HG03565 (cell line): ENCODE data around the gene FYCO1.
A peak's percentile ranks its signal among the peaks of the same experiment; 100 is the strongest.
"Not testable (repeated sequence)": the region's sequence is repeated elsewhere in the genome, so short reads cannot be mapped to it uniquely, and the experiment has no call there.

Experiments used
- ATAC-seq: cut with Tn5 transposase; IDR thresholded peaks from one replicate; pipeline ENCODE4 v1.9.1; 2021; ENCODE audit warnings: mild to moderate bottlenecking, moderate library complexity; ENCODE audit not compliant: unreplicated experiment

Gene FYCO1

DNA sequence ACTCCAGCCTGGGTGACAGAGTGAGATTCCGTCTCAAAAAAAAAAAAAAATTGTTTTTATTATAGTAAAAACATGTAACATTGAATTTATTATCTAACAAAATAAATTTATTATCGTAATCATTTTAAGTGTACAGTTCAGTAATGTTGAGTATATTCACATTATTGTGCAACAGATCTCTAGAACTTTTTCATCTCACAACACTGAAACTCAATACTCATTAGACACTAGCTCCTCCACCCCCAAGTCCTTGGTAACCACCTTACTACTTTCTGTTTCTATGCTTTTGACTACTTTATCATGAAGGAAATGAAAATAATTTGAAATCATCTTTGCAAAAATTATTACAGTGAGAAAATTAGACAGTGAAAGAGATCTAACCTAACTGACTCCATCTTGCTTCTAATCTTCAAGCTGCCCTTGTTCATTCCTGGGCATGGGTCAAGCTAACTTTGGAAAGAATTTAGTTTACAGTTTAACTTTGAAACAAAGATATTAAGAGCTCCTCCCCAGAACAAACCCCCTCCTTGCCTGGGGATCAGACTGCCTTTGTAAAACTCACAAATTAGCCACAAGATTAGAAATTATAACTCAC lies 15.0 kb upstream of the FYCO1 start:
- no peak for ATAC-seq

DNA sequence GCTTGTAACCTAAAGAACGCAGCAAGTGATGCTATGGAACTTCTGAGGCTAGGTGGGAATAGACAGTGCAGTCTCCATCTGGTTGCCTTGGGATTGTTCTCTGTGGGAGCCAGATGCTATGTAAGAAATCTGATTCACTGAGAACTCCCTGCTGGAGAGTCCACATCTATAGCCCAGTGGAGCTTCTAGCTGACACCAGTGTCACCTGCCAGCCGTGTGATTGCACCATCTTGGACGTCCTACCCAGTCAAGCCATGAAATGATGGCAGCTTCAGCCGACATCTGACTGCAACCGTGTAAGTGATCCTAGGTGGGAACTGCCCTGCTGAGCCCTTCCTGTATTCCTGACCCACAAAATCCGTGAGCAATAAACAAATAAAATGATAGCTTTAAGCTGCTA lies 12.4 kb upstream of the FYCO1 start:
- no peak for ATAC-seq

DNA sequence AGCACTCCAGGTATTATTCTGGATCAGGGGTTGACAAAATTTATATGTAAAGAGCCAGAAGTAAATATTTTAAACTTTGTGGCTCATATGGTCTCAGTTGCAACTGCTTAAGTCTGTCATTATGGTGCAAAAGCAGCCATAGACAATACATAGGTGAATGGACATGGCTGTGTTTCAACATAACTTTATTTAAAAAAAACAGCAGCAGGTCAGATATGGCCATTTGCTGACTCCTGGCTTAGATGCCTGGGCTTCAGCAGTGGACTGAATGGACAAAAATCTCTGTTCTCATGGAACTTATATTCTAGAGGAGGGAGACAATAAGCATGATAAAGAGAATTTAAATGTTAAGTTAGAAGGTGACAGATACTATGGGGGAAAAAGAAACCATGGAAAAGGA lies 11.7 kb upstream of the FYCO1 start:
- ATAC-seq, result no peak

DNA sequence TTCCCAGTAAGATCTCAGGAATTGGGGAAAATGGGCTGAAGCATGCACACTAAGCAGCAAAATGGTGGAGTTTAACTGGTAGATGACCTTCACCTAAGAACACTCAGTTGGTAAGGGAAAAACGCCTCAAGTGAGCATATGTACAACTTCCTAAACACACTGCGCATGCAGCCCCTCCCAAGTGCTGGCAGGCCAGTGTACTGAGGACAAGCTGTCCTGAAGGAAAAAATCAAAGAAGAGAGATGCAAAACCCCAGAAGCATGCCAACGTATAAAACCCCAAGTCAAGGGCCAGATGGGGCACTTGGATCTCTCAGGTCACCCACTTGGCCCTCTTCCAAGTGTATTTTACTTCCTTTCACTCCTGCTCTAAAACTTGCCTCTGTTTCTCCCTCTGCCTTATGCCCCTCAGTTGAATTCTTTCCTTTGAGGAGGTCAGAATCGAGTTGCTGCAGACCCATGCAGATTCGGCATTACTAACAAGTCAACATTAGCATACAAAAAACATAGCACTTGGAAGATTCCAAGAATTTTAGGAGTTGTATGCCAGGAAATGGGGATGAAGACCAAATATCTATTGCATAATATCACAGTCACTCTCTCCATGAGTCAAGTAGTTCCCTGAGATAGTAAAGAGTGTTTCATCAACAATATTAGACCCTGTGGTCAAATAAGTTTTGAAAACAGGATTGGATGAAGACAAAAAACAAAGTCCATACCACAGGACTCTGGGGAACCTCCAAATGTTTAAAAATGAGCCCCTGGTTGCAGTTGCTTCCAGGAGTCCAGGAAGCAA lies 10.8 kb upstream of the FYCO1 start:
- ATAC-seq, result no peak

DNA sequence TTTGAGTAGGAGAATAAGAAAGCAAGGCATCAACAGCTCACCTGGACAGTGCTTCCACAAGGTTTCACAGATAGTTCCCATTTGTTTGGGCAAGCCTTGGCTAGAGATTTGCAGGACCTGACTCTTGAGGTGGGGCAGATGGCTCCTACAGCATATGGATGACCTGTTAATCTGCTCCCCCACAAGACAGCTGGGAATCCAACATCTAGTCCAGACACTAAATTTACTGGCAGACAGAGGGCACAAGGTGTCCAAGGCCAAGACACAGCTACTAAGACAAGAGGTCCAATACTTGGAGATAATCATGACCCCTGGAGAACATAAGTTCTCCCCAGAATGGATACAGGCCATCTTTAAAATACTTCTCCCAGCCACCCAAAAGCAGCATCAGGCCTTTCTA lies 8.1 kb upstream of the FYCO1 start:
- ATAC-seq, result not testable (repeated sequence)

DNA sequence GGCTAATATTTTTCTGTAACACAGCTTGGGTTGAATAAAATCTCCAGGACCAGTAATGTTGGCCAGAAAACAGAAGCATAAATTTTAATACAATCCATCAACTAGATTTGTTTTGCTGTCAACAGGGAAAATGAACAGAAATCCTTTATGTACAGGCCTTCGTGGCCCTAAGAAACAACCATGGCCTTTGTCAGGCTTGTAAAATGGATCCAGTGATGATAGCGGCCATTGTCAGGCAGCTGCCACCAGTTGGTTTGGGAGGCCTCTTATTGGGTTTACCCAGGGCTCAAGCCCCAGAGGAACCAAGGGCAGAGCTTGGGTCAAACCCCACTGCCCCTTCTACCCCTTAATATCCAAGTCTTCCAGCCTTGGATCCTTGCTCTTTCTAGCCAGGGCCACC lies 5.6 kb upstream of the FYCO1 start:
- ATAC-seq, result no peak

DNA sequence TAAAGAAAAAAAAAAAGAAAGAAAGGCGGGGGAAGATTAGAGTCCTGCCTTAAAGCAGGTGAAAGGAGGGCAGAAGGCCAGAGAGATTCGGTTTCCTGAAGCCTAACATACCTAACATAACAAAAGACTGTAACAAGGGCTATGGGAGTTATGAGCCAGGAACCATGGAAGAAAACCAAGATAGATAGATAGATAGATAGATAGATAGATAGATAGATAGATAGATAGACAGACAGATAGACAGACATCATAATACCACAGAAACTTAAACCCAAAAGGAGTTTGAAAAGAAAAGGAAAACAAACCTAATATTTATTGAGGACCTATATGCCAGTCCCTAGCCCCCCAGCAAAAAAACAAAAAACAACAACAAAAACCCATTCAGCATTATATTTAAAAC lies 2.3 kb upstream of the FYCO1 start:
- ATAC-seq, result no peak

DNA sequence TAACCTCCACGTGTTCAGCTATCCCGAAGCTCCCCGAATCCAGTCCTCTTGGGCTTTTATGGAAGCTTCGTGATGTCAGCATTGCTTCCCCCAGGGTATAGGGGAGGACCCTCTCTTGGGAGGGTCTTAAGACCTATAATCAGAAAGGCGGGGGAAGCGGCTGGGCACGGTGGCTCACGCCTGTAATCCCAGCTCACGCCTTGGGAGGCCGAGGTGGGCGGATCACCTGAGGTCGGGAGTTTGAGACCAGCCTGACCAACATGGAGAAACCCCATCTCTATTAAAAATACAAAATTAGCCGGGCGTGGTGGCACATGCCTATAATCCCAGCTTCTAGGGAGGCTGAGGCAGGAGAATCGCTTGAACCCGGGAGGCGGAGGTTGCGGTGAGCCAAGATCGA lies 1.9 kb upstream of the FYCO1 start:
- not testable (repeated sequence) for ATAC-seq

DNA sequence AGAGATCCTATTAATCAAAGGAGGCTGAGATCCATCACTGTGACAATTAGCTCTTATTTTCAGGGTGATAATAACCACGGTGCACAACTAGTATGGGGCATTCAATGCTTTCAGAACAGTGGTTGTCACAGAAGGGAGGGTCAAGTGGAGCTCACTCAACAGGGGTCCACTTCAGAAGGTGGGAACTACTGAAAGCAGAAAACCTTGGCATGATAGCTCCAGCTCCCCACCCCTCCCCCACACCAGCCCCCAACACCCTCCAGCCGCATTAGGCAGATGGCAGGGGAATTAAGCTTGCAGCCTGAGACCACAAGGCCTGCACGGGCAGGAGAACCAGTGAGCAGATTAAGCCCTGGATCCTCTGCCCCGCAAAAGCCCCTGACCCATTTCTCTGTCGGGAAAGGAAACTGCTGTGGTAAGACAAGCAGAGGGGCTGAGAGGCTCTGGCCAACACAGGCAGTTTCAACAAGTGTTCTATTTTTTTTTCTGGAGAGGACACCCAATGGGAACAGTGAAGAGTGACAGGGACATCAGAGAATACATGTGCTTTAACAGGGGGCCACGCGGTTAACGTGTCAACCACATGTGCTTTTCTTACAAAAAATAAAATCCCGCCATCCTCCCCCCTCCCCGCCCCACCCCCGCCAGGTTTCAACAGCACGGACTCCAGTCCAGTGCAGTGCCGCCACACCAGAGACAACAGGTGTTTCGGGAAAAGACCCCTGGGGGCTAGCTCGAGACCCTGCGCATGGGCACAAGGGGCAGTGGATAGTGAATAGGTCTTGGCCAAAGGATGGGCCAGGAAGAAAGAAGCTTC lies 997 bp downstream of the FYCO1 start:
- ATAC-seq, result peak; percentile 9

DNA sequence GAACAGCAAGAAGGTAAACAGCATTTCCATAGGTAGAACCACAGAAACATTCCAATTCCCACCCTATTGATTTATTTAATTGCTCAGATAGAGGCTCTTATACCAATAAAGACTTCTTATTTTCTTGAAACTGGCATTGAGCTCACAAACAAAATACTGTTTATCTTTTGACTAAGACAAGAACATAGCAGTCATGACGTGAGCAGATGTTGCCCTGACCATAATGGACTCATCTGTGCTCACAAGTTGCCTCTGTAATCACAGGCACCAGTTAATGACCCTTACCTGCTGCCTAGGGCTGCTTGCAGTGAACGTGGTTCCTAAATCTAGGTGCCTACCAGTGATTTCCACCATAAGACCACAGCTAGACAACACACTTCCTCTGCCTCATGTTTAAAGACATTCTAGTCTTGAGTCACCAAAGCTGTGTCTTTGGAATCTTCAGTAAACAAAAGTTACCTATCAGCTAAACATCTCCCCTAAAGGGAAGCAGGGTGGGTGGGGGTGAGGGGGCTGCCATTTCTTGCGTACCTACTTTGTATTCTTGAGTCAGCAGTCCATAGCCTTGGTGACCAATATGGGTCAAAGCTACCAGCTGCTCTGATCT lies 2.1 kb downstream of the FYCO1 start:
- no peak for ATAC-seq

DNA sequence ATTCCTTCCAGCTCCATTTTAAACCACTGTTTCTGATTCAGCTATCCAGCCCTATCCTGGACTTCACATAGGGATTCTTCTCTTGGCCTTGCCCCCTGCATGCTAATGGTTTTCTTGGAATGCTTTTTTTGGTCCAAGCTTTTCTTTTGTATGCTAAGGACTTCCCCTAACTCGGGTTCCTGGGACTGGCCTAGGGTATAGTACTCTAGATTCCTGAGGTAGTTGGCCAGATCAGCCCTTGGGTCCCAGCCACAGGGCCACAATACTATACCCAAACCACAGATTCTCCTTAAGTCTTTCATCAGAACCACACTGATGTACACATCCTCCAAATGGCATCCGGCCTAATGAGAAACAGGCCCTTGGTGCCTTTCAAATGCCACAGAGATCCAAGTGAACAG lies 2.8 kb downstream of the FYCO1 start:
- ATAC-seq, result no peak

DNA sequence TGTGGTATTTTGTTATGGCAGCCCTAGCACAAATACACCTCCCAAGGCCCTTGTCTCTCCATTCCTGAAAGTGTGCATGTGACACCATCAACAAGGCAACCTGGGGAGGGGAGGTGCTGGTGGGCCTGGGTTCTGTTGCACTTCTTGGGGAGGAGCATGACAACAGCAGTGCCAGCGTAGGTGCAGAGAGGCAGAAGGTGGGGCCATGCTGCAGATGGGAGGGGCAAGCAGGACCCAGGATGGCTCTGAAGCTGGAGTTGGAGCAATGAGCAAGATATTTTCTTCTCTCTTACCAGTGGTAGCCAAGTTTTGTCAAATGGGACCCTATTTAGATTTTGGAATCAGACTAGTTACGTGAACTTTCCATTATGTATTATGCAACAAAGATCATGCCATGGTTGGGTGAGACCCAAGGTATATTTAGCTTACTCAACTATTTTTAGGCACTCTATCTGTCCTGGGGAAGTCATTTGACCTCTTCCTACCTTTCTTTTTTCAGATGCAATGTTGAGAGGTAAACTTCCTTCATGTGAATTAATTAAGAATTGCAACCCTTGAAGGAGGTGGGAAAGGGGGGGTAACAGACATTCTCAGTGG lies 3.4 kb downstream of the FYCO1 start:
- no peak for ATAC-seq

DNA sequence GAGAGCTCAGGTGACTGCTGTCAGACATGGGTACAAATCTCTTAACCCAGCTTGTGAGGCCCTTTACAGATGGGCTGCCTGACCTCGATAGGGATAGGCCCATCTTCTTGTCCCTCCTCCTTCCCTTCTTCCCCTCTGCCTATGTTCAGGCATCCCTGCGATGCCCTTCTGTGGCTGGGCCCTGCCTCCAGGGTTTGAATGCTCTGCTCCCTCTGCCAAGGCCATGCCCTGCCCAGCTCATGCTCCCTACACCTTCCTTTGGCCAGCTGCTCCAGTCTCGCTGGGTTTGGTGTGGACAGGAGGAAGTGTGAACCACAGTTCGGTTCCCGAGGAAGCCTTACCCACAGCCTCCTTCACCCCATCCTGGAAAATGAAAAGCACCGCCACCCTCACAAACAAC lies 4.3 kb downstream of the FYCO1 start:
- no peak for ATAC-seq

DNA sequence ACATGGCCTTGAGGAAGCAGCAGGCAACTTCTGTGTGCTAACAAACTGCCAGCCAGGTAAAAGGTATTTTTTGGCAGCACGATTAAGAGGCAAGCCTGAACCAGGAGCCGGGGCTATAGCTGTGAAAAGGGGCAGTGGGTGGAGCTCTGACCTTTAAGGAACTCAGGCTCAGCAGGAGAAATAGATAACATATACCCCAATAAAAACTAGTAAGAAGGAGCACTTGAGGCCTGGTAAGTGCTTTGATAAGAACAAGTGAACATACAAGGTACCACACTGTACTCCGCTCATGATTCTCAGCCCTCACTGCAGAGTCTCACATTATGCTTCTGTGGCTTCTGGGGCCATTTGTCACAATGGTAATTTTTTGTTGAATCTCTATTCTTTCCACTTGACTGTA lies 5.4 kb downstream of the FYCO1 start:
- ATAC-seq, result no peak

DNA sequence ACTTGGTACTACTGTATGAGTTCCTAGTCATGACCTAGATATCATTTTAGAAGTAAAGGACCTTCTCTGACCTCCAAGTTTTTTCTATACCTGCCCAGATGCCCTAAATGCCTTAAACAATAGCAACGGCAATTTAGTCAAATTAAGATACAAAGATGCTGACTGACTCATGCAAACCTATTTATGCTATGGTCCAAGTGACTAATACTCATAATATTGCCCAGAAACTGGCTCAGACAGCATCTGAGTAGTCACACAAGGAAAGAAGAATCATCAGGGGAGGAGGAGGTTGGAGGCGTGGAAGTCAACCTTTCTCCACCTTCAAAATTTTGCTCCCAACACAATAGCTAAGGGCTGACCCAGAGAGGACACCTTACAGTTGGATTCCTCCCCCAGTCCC lies 6.8 kb downstream of the FYCO1 start:
- no peak for ATAC-seq

DNA sequence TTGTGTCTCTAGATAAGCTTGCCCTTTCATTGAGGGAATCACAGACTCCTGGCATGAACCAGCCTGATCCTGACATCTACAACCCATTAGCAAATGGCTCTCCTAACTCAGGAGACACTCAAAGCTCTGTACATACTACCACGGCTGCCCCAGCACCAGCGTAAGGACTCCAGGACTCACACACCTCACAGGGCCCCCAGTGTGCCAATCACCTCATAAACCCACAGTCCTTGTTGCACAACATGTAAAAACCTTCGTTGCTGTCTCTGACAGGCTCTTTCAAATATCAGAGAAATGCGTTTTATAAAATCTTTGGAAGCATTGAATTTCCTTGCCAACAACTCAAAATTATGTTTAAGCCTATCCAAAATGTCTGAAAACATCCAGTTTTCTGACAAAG lies 7.3 kb downstream of the FYCO1 start:
- no peak for ATAC-seq

DNA sequence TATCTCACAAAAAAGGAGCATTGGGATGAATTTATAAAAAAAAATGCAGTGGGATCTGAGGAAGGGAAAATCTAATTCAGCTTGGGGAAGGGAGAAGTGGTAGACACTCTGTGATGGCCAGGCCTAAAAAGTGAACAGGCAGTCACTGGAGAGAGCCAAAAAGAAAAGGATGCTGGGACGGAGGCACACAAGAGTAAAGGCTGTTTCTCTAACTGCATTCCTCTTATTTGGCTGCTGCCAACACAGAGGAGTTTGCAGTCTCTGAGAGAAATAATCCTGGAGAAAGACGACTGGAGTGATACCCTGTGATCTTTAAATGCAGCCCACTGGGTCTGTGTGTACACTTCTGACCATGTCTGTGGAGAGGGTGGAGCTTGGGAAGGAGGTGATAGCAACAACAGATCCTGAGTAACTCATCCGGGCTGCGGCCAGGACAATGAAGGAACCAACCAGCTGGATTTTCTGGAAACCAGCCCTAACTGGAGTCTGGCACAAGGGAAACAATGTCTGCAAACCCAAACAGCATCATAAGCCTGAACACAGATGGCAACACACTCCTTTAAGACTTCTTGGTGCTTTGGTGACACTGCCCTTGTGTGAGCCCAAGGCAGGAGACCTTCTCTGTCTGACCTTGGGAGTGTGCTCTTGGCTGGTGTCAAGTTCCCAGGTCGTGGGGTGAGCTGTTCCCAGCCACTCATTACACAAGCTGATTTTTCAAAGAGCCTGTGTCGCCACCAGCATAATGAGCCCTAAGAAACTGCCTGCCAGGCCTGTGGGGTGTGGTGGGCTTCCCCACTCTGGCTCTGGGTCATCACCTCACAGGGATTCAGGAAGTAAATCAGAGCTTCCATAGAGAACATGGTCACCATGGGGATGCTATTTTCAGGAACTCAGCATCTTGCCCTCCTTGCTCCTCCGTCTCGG lies 8.0 kb downstream of the FYCO1 start:
- ATAC-seq, result no peak

DNA sequence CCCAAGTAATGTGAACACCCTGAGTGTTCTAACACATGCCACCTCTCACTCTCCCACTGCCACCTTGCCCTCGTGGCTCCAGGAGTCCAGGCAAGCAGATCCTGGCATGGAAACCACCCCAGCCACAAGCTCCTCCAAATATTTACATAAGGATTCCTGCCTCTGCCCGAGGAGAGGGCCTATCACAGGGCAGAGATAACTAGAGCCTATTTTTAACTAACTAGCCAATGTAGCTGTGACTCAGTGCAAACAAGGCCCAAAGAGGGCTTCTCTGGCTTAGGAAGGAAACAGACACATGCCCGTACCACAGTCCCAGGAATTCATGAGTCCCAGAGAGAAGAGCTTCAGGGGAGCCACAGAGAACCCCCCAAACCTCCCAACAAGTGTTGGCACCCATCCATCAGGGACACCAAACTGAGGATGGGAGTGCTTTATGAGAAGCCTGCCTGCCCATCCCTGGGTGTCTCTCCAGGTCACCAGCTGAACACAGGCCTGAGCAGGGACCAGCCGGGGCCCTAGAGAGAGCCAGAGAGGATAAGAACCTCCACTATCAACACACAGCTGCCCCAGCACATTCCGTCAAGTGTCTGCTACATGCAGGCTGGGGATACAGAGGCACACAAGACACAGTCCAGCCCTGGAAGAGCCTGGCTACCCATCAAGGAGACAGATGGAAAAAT lies 9.2 kb downstream of the FYCO1 start:
- no peak for ATAC-seq

DNA sequence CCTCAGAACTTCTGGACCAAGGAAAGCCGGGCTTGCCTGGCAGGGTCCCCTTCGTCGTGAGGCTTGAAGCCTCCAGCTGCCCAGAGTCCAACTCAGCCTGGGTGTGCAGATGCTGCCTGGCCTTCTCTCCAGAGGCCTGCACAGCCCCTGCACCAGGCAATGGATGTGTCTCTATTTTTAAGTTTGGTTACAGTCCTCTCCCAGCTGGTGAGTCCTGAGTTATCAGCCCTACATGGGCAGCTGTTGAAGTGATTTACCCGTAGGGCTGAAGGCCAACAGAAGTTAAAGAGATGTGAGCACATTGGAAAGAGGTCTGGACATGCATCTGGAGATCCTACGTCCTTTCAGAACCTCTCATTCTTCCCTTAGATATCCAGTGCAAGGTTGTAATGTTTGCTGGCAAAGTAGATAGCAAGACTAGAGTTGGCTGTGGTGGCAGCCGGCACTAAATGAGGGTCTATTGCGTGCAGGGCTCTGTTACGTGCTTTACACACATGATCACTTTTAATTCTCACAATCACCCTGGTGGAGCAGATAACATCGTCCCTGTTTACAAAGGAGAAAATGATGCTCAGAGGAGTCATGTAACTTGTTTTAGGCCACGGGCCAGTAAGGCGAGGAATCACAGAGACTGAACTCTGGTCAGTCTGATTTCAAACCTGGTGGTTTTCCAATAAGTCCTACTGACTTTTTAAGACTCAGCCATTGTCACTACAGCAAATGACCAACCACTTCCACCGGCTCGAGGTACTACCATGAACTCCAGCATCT lies 9.9 kb downstream of the FYCO1 start:
- ATAC-seq, result no peak
